NCI-H774 (cell line): ENCODE data around the gene SHLD1.
A peak's percentile ranks its signal among the peaks of the same experiment; 100 is the strongest.

Source experiments
- DNase-seq: peaks from one replicate; lab custom pipeline; 2025; lab: John Stamatoyannopoulos, UW

SHLD1 gene

DNA sequence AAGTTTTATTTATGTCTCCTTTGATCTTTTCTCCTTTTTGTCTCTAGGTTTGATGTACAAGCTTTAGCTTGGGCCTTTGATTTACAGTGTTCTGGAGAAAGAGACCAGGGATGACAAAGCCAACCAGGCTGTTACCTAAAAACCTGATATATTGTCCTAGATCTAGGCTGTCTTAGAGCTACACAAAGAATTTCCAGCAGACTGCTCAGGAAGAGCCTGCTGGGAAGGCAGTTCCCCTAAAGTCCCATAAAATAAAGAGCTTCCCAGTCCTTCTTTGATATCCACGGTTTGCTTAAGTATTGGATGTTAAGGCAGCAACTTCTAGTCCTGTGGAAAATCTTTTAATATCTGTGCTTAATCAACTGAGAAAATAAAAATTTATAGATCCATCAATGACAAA is 70.5 kb downstream of the SHLD1 start:
- DNase-seq = no peak

DNA sequence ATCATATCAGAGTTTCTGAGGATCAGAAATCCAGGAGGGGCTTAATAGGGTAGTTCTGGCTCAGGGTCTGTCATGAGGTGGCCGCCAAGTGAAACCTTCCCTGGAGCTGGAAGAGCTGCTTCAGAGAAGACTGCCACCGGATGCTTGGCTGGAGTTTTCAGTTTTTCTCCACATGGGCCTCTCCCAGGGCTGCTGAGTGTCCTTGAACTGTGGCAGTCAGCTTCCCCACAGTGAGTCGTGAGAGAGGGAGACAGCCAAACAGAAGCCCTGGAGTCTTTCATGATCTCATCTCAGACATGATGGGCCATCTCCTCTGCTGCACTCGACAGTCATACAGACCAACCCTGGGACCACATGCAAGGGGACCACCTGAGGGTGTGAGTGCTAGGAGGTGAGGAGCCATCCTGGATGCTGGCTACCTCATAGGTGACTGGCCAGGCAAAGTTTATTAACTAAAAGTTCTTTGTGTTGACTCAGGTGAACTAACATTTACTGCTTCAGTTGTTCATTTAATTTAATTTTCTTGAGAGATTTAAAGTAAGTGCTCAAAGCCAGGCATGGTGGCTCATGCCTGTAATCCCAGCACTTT is 71.5 kb downstream of the SHLD1 start:
- DNase-seq = no peak

DNA sequence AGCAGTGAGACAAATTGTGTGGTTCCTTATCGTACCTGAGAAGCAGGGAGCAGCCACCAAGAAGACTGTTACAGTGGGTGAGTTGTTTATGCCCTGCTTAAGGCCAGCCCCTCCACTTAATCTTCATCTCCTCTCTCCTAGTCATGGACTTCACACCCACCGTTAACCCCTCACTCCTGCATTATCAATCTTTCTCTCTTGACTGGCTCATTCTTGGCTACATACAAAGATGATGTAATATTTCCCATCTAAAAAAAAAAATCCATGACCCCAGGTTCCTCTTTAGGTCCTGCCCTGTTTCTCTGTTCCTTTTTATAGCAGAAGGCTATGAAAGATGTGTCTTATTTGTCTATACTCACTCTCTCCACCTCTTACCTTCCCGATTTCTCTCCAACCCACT is 72.4 kb downstream of the SHLD1 start:
- DNase-seq = no peak

DNA sequence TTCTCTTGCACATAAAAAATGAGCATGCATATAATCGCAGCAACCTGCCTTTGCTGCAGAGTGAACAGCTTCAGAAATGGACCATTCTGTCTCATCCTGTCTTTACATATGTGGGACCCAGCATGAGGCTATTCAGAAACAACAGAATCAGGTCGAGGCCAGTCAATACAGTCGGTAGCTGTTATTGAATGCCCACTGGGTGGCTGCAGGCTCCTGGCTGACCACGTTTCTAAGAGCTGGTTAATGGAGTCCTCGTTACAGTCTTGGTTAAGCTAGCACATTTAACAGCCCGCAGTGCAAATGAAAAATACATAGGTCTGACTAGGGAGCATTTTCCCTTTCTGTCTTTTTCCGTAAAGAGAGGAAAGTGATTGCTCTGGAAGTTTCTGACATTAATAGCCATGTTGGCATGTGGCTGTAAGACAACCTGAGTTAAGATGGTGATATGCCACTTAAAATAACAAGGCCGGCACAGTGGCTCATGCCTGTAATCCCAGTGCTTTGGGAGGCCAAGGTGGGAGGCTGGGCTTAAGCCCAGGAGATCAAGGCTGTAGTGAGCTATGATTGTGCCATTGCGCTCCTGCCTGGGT is 75.0 kb downstream of the SHLD1 start:
- no peak for DNase-seq

DNA sequence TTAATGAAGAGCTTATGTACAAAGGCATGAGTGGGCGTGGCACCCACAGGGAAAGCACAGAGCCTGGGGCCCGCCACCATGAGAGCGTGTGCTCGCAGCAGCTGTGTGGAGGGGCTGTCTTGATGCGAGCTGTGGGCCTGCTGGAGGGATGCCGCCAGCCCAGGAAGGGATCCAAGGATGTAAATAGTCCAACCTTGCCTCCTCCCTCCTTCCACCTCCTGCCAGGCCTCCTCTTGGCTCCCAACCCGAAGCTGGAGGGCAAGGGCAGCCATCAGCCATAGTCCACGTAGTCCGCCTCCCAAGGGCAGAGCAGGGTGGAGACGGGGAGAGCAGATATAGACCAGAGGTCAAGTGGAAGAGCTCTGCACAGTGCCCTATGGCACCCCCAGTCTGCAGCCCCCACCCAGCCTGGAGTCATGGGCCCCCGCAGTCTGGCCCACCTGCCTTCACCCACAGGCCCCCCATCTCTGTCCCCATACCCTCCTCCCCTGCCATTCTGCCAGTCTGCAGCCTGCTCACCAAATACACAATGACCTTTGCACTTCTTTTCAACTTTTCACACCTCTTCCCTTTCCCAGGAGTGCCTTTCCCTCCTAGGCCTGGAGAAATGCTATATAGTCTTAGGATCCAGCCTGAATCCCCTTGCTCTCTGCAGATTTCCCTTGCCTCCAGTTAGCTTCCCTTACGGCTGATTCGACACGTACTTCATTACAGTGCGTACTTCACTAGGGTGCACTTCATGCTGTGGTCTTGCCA is 77.1 kb downstream of the SHLD1 start:
- no peak for DNase-seq

DNA sequence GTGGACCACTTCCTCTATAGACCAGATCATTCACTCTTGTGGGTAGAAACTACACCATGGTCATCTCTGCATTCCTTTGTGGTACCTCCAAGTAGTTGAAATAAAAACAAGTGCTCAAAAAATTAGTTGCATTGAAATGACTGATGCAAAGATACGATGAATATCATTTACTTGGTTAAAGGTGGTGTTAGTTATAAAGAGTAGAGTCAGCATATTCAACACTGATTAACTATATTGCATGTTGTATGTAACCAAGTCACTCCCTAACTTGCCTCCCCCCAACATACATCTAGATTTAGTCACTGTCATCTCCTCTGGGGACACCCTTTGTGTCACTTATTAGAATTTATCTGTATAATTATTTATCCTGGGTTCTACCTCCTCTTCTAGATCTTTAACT is 77.7 kb downstream of the SHLD1 start:
- DNase-seq = no peak

DNA sequence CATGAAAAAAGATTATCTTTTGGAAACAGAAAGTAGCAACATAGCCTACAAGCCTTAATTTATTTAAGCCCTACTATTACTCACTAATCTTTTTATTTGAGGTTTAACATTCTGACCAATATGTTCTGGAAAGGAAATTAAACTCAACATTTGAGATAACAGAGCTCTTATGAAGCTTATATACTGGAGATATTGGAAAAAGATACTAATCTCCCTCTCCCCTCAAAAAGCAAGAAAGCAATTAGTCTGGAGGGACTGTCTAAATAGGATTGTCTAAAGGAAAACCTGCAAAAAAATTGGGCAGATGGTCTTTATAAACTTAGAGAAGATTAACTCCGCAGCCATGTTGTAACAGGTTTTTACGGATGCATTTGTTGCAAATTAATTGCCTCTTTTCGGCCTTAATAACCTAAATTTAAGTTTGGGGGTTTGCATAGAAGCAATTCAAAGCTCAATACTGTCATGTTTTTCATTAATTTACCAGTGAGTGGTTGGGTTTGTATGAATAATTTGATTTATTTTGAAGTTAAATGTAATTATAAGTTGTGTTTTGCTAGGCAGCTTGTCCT is 79.1 kb downstream of the SHLD1 start:
- no peak for DNase-seq

DNA sequence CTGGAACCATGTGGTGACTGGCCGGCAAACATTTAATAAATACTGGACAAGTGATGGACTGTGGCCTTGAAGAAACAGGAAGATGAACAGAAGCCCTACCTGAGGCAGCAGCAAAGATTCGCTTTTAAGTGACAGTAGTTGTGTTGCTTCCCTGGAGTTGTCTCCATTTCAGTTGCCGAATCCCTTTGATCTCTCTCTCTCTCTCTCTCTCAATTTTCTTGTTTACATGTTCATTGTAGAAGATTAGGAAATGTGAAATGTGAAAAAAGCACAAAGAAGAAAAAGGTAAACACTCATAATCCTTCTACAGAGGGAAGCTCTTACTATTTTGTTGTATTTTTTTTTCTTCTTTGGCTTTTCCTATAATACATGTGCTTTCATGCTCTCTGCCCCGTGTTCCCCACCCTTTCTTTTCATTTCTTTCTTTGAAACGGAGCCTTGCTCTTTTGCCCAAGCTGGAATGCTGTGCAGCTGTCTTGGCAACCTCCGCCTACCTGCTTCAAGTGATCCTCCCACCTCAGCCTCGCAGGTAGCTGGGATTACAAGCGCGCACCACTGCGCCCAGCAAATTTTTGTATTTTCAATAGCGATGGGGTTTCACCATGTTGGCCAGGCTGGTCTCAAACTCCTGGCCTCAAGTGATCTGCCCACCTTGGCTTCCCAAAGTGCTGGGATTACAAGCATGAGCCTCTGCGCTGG is 81.5 kb downstream of the SHLD1 start:
- no peak for DNase-seq

DNA sequence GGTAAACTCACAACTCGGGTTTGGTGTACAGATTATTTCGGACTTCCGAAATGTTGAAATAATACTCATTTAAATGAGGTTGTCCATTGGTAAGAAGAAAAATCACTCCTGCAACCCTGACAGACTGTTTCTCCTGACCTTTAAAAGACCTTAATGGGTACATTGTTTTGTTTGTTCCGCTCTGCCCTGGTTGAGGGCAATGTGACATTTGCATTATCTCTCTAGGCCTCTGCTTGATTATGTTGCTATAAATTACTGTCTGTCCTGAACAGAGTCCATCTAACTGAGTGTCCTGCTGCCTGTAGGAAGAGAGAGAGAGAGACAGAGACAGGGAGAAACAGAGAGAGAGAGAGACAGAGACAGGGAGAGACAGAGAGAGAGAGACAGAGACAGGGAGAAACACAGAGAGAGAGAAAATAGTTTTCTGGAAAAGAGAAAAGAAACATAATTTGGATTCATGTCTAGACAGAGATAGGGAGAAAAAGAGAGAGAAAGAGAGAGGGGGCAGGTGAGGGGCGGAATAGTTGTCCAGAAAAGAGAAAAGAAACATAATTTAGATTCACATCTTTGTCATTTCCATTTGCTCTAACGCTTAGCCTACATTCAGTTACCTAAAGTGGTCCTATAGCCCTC is 83.2 kb downstream of the SHLD1 start:
- no peak for DNase-seq

DNA sequence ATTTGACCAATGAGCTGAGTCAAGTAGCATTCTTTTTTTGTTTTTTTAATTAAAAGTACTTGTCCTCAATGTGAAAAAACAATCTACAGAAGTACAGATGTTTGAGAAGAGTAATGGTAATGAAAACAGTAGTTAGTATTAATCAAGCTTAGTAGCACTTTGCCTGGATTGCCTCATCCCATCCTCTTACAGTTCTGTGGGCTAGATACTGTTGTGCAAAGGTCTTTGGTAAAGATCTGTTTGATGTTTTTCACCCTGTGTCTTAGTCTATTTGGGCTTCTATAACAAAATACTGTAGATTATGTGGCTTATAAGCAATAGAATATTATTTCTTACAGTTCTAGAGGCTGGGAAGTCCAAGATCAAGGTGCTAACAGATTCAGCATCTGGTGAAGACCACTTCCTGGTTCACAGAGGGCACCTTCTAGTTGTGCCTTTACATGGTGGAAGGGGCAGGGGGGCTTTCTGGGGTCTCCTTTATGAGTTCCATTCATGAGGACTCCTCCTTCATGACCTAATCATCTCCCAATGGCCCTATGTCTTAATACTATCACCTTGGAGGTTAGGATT is 84.3 kb downstream of the SHLD1 start:
- DNase-seq = no peak

DNA sequence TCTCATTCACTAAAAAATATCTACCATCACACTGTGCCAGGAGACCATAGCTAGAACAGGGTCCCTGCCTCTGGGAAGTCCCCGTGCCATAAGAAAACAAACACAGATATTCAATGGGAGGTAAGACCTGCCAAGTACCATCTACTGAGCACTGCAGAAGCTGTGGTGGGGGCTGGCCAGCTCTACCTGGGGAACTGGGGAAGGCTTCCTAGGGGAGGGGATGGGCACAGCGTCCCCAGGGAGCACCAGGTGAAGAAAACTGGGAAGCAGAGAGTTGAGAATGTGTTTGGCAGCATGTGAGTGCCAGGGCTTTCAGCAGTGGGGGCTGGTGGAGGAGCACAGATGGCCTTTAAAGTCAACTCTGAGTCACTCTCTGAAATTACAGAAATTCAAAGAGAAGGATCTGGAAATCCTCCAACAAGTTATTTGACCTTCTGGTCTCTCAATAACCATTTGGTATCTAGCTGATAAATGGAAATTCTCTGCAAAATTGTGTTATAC is 85.2 kb downstream of the SHLD1 start:
- DNase-seq = peak; percentile 3

DNA sequence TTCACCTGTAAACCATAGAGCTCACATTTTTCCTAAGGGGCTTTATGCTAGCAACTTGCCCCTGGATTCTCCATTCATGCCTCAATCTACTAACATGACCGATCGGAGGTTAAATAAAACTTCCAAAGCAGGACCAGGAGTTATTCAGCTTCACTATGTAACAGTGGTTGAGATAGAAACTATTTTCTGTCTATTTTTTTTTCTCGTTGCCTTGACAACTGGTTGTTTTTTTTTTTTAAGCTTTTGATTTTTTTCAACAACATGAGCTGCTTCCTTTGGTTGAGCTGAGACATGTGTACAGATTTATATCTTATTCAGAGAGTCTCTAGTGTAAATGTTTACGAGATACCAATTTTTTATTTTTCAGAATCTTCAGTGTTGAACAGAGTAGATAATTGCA is 85.7 kb downstream of the SHLD1 start:
- DNase-seq = no peak

DNA sequence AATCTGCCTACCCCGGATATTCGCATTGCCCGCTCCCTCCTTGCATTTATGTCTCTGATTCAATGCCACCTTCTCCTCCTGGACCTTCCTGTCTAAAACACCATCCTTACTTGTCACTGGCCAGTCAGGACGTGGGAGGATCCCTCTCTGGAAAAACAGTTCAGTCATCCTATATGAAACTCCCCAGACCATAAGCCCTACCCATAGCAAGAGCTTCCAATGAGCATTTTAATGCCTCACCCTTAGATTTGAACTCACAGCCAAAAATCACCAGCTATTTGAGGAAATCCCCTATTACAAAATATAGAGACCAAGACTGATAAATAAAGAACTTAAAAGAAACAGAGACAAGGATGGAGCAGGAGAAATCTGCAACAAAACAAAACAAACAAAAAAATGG is 86.4 kb downstream of the SHLD1 start:
- DNase-seq = no peak

DNA sequence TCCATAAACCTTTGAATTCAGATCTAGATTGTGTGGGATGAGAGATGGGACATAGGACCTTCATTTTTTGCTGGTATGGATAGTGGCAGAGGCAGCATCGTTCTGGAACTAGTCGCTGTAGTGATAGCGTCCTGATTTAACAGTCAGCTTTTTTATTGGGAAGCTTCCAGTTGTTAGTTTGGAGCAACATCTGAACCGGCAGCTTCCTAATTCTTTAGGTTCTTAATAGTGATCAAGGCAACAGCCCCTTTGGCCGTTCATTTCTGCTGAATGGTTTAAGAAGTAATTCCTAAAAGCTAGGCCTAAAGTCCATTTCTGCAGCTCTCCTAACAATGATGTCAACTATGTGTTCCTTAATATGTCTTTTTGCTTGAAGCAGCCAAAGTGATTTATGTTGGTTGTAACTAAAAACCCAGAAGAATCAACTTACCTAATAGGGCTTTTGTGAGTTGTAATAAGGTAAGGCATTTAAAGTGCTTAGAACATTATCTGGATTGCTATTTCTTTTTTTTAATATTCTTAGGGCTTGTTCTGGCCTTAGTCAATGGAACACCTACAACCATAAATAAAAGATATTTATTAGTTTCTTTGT is 90.3 kb downstream of the SHLD1 start:
- no peak for DNase-seq

DNA sequence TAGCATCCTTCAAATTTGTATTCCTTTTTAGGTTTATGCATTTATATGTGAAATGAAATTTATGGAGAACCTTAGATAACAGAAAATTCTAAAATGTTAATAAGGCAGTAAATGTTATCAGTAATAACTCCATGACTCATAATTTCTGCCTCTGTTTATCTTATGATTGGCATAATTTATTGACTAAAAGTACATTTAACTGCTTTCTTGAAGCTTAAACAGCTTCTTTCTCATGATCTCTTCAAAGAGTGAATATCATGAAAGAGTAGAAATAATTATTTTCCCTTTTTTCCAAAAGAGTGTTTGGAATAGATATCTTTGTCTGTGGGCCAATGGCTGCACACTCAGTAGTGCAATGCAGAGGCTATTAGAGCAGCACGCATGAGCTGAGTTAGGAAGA is 91.3 kb downstream of the SHLD1 start:
- DNase-seq = no peak

DNA sequence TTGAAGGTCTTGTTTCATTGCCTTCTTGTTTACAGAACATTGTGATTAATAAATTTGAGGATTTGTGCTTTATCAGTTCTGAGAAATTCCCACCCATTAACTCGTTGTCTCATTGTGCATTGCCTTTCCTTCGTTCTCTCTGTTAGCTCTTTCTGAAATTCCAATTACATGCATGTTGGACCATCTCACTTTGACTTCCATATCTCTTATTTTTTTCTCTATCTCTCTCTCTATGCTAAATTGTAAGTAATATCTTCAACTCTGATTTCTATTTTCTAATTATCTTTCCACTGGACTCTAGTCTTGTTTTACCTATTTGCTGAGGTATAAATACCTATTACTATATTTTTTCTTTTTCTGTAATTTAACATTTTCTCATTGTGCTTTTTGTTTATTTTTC is 92.3 kb downstream of the SHLD1 start:
- no peak for DNase-seq

DNA sequence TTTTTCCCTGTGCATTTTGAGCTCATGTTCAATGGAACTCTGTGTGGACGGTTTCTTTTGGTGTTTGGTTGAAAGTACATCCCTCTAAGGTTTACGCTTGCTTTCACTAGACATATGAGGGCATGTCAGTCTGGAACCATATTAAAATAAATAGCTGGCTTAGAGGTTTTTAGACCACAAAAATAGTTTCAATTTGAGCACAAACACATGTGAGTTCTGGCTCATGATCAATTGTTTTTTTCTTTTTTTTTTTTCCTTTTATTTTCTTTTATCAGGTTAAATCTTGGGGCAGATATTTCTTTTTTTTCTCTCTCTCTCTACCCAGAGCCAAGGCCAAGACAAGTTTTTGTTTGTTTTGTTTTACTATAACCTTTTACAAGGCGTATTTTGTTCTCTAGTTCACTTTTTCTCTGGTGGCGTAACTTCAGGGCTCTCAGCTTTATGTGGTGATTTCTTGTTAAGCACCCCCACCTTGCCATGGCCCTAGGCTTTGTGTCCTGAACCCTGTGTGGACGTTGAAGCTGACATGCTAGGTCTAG is 92.9 kb downstream of the SHLD1 start:
- DNase-seq = no peak

DNA sequence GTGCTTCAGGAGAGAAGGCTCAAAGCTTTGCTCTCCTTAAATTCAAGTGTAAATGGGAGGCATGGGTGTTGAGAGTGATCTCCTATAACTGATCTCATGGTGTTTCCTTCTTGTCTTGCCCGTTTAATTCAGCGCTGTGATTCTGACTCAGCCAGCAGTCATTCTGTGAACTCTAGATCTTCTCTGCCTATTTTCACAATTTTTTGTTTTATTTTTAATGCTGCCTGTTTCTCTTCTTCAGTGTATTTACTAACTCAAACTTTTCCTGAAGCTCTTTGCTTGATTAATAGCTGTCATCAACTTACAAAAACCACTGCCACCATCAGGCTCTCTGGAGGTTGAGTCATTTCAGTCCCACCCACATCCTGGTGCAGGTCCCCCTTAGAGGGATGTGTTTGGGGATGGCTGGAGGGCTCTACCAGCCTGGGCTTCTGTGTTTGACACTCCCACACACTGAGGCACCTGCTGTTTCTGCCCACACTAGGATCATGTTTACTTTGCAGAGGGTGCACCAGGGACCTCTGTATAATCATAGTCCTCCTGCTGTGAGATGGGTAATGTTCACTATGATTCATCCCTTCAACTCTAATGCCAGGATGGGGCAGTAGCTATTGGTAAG is 94.0 kb downstream of the SHLD1 start:
- peak; percentile 69 for DNase-seq

DNA sequence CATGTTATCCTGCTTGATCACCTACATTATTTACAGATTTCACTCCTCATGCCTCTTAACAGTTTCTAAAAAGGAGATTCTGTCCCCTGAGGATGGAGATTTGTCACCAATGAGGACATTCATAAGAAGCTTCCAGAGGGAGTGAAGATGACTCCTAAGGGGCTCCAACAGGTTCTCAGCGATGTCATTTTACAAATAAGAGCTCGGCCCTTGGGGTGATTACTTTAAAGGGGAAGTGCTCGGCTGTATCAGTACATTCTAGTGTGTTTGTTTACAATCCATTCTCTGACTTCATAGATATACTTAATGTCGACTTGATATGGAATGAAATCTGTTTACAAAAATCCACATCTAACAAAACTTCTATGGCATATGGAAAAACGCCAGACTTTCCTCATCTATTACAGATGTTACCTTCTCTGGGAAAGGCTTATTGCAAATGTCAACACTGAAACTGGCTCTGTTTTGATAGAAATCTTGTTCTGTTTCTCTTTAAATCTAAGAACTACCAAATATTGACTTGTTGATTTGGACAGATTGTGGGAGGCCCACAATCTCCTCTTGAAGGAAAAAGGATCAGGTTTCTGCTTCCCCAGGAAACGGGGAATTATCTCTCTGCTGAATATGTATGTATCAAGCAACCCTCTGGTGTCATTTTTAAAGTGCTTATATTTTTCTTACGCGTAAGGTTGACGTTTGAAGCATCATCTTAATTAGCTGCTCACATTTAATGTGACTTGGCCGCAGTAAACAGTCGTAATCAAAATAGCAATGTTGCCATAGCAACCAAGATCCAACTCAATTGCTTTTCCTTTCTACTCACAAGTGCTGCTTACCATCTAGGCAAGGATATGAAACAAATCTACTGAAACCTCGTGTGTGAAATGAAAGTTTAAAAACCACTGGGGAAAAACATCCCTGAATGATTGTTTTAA is 95.7 kb downstream of the SHLD1 start:
- DNase-seq = no peak
